WTC11 (cell line): ENCODE results near the gene YPEL1.

Source experiments
- ATF3 ChIP-seq: sonication (generic); formaldehyde crosslinking; conservative IDR thresholded peaks from 2 replicates; pipeline ENCODE4 v1.8.1; 2022; ENCODE audit warnings: mild to moderate bottlenecking, missing genetic modification reagents
- CREB1 ChIP-seq: sonication (generic); formaldehyde crosslinking; IDR thresholded peaks from 2 replicates; pipeline ENCODE4 v1.8.0; 2023; ENCODE audit warnings: mild to moderate bottlenecking, missing genetic modification reagents
- E2F1 ChIP-seq: sonication (generic); formaldehyde crosslinking; IDR thresholded peaks from 2 replicates; pipeline ENCODE4 v1.8.0; 2022; ENCODE audit warnings: mild to moderate bottlenecking, missing genetic modification reagents
- HMGXB4 ChIP-seq: sonication (generic); formaldehyde crosslinking; IDR thresholded peaks from 2 replicates; pipeline ENCODE4 v1.8.1; 2023; ENCODE audit warnings: mild to moderate bottlenecking, moderate library complexity, missing genetic modification reagents
- JUN ChIP-seq: sonication (generic); formaldehyde crosslinking; IDR thresholded peaks from 2 replicates; pipeline ENCODE4 v1.8.0; 2023; ENCODE audit warnings: mild to moderate bottlenecking, missing genetic modification reagents
- RELA ChIP-seq: sonication (generic); formaldehyde crosslinking; IDR thresholded peaks from 2 replicates; pipeline ENCODE4 v1.8.1; 2022; ENCODE audit warnings: missing genetic modification reagents, mild to moderate bottlenecking, borderline replicate concordance
- SP1 ChIP-seq: sonication (generic); formaldehyde crosslinking; conservative IDR thresholded peaks from 2 replicates; pipeline ENCODE4 v1.8.1; 2022; ENCODE audit warnings: missing genetic modification reagents
- TEAD4 ChIP-seq: sonication (generic); formaldehyde crosslinking; IDR thresholded peaks from 2 replicates; pipeline ENCODE4 v1.8.0; 2022; ENCODE audit warnings: mild to moderate bottlenecking, missing genetic modification reagents
- ZBTB21 ChIP-seq: sonication (generic); formaldehyde crosslinking; IDR thresholded peaks from 2 replicates; pipeline ENCODE4 v1.8.1; 2023; ENCODE audit warnings: mild to moderate bottlenecking, missing genetic modification reagents, borderline replicate concordance
- ZNF138 ChIP-seq: sonication (generic); formaldehyde crosslinking; conservative IDR thresholded peaks from 2 replicates; pipeline ENCODE4 v1.8.1; 2022; ENCODE audit warnings: mild to moderate bottlenecking, moderate library complexity, missing genetic modification reagents
- TF ChIP-seq, protein P1 (sequence below): fragments of 200-600 bp; IDR thresholded peaks from 2 replicates; pipeline ENCODE4 v1.8.0; 2022; ENCODE audit warnings: antibody characterized with exemption
- TF ChIP-seq, protein P2 (sequence below): sonication (generic); formaldehyde crosslinking; IDR thresholded peaks from 2 replicates; pipeline ENCODE4 v1.8.0; 2023; ENCODE audit warnings: missing genetic modification reagents
- TF ChIP-seq, protein P3 (sequence below): sonication (generic); formaldehyde crosslinking; IDR thresholded peaks from 2 replicates; pipeline ENCODE4 v1.8.0; 2022; ENCODE audit warnings: mild to moderate bottlenecking, missing genetic modification reagents
- TF ChIP-seq, protein P4 (sequence below): sonication (generic); formaldehyde crosslinking; IDR thresholded peaks from 2 replicates; pipeline ENCODE4 v1.8.1; 2022; ENCODE audit warnings: missing genetic modification reagents, borderline replicate concordance

GRCh38 chr22:21745948-21746347, 10.4 kb upstream of the YPEL1 start:
- TF ChIP-seq, protein P1, sequence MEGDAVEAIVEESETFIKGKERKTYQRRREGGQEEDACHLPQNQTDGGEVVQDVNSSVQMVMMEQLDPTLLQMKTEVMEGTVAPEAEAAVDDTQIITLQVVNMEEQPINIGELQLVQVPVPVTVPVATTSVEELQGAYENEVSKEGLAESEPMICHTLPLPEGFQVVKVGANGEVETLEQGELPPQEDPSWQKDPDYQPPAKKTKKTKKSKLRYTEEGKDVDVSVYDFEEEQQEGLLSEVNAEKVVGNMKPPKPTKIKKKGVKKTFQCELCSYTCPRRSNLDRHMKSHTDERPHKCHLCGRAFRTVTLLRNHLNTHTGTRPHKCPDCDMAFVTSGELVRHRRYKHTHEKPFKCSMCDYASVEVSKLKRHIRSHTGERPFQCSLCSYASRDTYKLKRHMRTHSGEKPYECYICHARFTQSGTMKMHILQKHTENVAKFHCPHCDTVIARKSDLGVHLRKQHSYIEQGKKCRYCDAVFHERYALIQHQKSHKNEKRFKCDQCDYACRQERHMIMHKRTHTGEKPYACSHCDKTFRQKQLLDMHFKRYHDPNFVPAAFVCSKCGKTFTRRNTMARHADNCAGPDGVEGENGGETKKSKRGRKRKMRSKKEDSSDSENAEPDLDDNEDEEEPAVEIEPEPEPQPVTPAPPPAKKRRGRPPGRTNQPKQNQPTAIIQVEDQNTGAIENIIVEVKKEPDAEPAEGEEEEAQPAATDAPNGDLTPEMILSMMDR = no peak
- TF ChIP-seq ATF3 (CRISPR knock-in tag) = no peak
- no peak for TF ChIP-seq ZNF138 (CRISPR knock-in tag)
- TF ChIP-seq ZBTB21 (CRISPR knock-in tag) = no peak
- no peak for TF ChIP-seq SP1 (CRISPR knock-in tag)
- no peak for TF ChIP-seq CREB1 (CRISPR knock-in tag)
- TF ChIP-seq, protein P2, sequence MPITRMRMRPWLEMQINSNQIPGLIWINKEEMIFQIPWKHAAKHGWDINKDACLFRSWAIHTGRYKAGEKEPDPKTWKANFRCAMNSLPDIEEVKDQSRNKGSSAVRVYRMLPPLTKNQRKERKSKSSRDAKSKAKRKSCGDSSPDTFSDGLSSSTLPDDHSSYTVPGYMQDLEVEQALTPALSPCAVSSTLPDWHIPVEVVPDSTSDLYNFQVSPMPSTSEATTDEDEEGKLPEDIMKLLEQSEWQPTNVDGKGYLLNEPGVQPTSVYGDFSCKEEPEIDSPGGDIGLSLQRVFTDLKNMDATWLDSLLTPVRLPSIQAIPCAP = no peak
- no peak for TF ChIP-seq RELA (CRISPR knock-in tag)
- TF ChIP-seq, protein P3, sequence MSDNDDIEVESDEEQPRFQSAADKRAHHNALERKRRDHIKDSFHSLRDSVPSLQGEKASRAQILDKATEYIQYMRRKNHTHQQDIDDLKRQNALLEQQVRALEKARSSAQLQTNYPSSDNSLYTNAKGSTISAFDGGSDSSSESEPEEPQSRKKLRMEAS = no peak
- no peak for TF ChIP-seq JUN (CRISPR knock-in tag)
- TF ChIP-seq TEAD4 (CRISPR knock-in tag) = no peak
- no peak for TF ChIP-seq HMGXB4 (CRISPR knock-in tag)
- TF ChIP-seq, protein P4, sequence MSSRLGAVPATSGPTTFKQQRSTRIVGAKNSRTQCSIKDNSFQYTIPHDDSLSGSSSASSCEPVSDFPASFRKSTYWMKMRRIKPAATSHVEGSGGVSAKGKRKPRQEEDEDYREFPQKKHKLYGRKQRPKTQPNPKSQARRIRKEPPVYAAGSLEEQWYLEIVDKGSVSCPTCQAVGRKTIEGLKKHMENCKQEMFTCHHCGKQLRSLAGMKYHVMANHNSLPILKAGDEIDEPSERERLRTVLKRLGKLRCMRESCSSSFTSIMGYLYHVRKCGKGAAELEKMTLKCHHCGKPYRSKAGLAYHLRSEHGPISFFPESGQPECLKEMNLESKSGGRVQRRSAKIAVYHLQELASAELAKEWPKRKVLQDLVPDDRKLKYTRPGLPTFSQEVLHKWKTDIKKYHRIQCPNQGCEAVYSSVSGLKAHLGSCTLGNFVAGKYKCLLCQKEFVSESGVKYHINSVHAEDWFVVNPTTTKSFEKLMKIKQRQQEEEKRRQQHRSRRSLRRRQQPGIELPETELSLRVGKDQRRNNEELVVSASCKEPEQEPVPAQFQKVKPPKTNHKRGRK (CRISPR knock-in tag) = no peak
- TF ChIP-seq E2F1 (CRISPR knock-in tag) = no peak
